ENCODE results near the gene MGAT5.
A peak's percentile ranks its signal among the peaks of the same experiment; 100 is the strongest.

MGAT5 gene

DNA sequence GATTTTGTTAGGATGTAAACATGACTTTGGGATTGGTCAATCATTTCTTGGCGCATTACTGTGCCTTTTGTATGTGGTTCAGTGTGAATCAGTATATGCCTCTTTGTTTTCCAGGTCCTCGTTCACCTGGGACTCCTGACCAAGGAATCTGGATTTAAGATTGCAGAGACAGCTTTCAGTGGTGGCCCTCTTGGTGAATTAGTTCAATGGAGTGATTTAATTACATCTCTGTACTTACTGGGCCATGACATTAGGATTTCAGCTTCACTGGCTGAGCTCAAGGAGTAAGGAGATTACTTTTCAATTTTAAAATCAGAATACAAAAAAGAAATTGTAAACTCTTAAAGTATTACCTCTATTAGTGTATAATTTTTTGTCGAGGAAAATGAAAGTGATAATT, 87.6 kb downstream of the MGAT5 start:
- DNase-seq, result no peak

DNA sequence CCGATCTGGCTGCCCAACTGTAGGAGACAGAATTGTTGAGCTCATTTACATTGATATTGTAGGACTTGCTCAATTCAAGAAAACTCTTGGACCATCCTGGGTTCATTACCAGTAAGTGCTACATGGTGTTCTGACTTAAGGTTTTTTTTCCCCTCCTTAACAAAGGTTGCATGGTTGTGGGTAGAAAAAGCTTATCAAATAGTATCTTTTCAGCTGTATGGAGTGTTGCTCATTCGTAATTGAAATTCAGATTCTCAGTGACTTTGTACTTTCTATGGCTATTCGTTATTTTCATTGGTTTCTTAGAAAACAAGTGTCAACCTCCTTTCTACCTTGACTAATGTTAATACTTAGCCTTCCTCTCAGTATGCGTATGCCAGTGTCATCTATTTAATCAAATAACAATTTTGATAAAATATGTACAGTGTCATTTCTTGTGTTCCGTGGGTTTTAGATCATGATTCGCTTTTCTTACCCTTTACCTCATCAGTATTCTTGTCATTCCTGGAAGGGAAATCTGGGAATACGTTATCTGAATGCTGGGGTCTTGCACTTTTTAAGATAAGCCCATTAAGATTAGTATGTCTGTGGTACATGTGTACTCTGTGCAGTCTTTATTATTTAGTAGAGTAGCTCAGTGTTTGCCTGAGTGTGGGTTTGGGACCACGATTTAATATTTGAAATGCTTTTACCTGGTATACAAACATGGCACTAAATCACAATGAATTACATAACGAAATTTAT, 91.3 kb downstream of the MGAT5 start:
- no peak for DNase-seq

GRCh38 chr2:134346141-134346540, 92.3 kb downstream of the MGAT5 start:
- DNase-seq, result no peak

- no peak for DNase-seq
Measured at GRCh38 chr2:134347756-134348155, 93.9 kb downstream of the MGAT5 start.

DNA sequence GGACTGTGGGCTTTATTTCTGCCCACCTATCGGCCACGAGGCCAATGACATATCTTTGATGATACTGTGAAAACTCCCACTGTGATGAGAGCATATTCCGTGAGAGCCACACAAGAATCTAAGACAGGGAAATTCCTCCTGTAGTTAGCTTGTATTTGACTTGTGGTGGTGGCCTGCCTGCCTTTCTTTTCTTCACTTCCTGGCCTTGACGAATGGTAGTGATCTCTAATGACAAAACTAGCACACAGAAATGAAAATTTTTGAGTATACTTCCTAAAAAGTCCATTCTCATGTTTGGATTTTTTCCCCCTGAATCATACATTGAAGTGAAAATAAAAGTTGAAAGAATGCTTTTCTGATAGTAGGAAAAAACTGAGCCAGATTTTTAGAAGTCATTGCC, 94.4 kb downstream of the MGAT5 start:
- no peak for DNase-seq

- DNase-seq, result no peak
Measured at GRCh38 chr2:134348760-134349159, 94.9 kb downstream of the MGAT5 start.

- DNase-seq, result no peak
Measured at GRCh38 chr2:134351016-134351415, 97.1 kb downstream of the MGAT5 start.

DNA sequence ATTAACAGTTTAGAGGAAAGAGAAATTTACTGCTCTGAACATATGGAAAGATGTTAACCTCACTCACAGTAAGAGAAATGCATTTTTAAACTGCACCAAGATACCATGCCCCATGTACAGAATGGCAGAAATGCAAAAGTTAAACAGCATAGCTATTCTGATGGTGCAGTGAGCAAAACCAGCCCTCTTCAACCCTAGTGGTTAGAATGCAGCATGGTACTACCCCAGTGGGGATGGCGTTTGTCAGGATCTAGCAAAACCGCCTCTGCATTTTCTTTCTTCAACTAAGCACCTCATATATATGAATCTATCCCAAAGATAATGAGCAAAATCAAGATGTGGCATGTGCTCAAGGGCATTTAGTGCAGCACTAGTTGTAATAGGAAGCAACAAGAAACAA, 98.0 kb downstream of the MGAT5 start:
- DNase-seq, result no peak

- no peak for DNase-seq
Measured at GRCh38 chr2:134352844-134353243, 99.0 kb downstream of the MGAT5 start.

GRCh38 chr2:134354611-134355010, 100.7 kb downstream of the MGAT5 start:
- no peak for DNase-seq

DNA sequence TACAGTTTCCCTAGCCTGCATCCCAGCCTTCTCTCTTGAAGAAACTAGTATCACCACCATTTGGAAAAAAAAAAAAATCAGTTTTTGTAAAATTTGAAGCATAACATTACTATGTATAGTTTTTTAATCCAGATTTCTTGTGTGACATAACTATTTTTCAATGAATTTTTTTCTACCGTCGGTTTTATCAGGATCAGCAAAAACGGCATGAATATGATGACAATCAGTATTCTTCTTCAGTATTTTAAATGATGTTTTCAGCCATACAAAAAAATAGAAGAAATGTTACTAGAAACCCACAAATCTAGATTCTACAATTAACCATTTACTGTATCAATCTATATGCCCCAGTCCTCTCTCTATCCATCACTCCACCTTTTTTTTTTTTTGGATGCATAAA, 103.9 kb downstream of the MGAT5 start:
- no peak for DNase-seq

DNA sequence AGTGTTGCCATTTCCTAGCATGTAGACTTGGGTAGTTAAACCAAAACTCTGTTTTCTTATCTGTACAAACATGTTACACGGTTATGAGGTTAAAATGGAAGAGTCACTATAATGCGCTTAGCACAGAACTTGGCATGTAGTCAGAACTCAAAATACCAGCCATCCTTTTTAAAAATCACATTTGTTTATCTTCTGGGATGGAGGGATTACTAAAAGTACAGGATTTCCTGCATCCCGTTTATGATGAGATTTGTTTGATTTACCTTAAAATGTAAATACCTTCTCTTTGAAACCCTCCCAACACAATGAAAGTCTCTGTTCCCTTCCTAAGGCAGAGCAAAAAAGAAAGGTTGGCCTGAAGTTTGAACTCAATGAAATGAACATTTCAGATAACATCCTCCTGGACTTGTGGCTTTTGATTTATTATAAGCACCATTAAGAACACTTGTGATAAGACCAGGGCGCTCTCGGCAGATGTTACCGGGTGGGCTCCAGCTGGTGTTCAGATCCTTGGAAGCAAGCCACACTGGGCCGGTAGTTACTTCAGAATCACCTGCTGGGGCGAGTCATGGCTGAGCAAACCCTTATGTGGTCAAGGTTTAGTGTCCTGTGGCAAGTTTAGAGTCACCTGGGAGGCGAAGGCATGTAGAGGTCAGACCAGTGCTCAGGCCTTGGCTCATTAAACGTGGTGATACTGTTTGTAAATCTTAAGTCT, 105.7 kb downstream of the MGAT5 start:
- peak; percentile 71 for DNase-seq

DNA sequence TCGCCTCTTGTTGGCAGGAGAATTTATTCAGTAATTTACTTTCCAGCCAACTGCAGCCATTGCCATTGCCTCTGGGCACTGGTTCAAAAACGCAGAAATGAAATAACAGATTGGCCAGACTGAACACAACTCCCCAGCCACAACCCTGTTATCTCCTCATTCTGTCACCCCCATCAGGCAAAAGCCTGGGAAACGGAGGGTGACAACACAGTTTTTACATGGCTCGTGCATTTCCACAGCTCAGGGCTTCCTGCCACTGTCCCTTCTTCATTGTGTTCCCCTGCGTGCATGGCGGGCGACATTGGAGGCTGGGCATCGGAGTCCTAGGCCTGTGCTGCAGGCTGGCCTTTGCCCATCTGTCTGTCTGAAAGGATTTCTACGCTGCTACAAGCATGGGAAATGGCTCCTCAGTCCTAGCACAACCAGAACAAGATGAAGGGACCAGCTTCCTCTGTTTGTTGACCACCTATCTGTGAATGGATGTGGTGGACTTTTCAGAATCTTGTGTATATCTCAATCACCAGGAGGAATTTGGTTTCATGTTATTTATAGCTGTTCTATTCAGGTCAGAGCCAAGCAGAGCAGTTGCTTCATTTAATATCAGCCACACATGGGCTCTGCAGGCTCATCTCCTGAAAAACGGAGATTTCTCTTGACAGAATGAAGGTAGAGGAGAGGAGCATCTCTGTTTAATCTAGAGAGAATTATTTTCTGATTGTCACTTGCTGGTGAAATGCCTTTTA, 107.0 kb downstream of the MGAT5 start:
- DNase-seq, result peak; percentile 44

GRCh38 chr2:134361648-134362047, 107.8 kb downstream of the MGAT5 start:
- DNase-seq, result peak; percentile 67

DNA sequence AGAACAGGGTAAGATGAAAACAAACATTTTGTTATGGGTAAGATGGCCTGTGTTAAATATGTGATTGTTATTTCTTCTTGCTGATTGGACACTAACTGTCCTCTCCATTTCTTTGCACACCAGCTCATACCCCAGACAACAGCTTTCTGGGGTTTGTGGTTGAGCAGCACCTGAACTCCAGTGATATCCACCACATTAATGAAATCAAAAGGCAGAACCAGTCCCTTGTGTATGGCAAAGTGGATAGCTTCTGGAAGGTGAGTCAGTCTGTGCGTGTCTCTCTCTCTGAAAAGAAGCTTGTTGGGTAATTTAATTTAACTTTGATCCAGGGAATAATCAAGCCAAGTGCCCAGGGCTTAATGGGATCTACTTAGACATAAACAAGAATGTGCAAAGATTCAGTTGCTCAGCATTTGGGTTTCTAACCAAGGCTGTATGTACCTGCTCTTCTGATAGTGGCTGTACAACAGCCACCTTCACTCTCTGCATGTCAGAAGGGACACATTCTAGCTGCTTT, 108.3 kb downstream of the MGAT5 start:
- no peak for DNase-seq

DNA sequence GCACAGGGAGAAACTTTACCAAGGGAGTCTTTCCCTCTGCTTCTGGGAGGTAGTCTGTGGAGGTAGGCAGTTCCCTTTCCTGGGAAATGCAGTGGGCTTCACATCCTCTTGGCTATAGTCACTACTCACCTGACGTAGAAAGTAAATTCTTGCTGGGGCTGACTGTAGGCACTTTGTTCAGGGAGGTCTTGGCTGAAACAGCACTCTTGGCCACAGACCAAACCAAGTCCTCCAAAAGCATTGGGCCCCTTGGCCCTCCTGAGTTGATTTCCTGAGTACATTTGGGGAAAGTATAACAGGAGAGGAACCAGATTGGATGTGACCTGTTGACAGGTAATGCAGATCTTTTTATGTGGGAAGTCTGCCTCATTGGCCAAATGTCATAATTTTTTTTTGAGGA, 108.9 kb downstream of the MGAT5 start:
- no peak for DNase-seq

- DNase-seq, result no peak
Measured at GRCh38 chr2:134365356-134365755, 111.5 kb downstream of the MGAT5 start.

DNA sequence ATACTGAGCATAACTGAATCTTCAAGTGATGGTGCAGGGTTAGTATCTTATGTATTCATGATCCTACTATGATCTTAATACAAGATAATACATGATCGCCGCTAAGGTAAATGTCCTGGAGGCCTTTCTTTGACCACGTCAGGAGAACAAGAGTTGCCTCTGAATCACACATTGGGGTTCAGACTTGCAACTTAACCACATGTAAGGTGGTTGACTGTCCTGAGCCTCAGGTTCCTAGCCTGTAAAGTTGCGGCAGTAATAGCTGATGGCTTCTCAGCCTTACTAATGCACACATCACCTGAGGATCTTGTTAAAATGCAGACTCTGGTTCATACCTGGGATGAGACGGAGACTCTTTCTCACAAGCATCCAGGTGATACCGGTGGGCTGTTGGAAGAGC, 112.5 kb downstream of the MGAT5 start:
- no peak for DNase-seq

- no peak for DNase-seq
Measured at GRCh38 chr2:134367213-134367612, 113.3 kb downstream of the MGAT5 start.

GRCh38 chr2:134368009-134368817, 114.3 kb downstream of the MGAT5 start:
- no peak for DNase-seq

- no peak for DNase-seq
Measured at GRCh38 chr2:134369220-134369902, 115.5 kb downstream of the MGAT5 start.
